HUDEP-2 (cell line): ENCODE data around the gene DCAF17.

ENCODE experiments used
- DNase-seq, 76 experiments: peaks; one replicate each; lab custom pipeline; 2025; ENCODE audit not compliant: unreplicated experiment in 76 of 76; lab: John Stamatoyannopoulos, UW

DCAF17 gene

DNA sequence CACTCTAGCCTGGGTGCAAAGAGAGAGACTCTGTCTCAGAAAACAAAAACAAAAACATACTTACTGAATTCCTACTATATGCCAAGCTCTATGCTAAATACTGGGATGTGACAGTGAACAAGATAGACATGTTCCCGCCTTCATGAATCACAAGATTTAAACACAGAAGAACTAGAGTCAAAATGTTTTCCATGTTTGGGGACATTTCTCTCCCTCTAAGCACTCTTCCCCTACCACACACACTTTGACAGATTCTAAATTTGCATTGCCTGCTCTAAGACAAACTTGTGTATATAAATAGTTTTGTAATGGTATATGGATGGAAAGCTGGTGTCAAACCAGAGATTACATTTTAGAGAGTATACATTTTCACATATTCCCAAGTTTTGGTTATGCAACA is 99.3 kb downstream of the DCAF17 start:
- DNase-seq = no peak
